Natural killer cell (primary cell): Measurements from ENCODE around the gene BRI3. TPM values are rescaled to one million over a fixed set of nuclear protein-coding genes. Genes with fewer than 3 reads are reported as not detected.

Experiments
- ATAC-seq, 3 donors: fragments of 150-1000 bp in 2 of 3; fragments of 200-7000 bp in 1 of 3; cut with Tn5 transposase; 1 replicate in 1 of 3; 2 replicates in 2 of 3; pipeline ENCODE4 v1.10.0; 2021; ENCODE audit warnings: mild to moderate bottlenecking in 2 of 3, moderate library complexity in 2 of 3
- DNase-seq, 2 donors: peaks; one replicate each; pipeline versions ENCODE4 v3.0.0 to v3.0.0-alpha.2; 2013 to 2021; ENCODE audit warnings: mixed read lengths in 1 of 2
- H3K27ac ChIP-seq: one replicate; pipeline ENCODE4 v1.5.1; 2013; ENCODE audit warnings: mild to moderate bottlenecking, low read length
- H3K27me3 ChIP-seq: one replicate; pipeline ENCODE4 v1.6.1; 2013; ENCODE audit warnings: low read length; ENCODE audit not compliant: control insufficient read depth, insufficient read depth
- H3K36me3 ChIP-seq: one replicate; pipeline ENCODE4 v1.6.1; 2013; ENCODE audit warnings: low read length; ENCODE audit not compliant: control insufficient read depth, insufficient read depth
- H3K4me1 ChIP-seq: one replicate; pipeline ENCODE4 v1.6.1; 2013; ENCODE audit warnings: low read length; ENCODE audit not compliant: control insufficient read depth, insufficient read depth
- H3K4me3 ChIP-seq: one replicate; pipeline ENCODE4 v1.5.1; 2013; ENCODE audit warnings: low read length
- H3K9me3 ChIP-seq: one replicate; pipeline ENCODE4 v1.6.1; 2013; ENCODE audit warnings: low read length; ENCODE audit not compliant: control insufficient read depth, insufficient read depth
- H3K27ac Mint-ChIP-seq, 2 donors: one replicate each; pipeline ENCODE4 v1.8.0; 2022; ENCODE audit warnings: mild to moderate bottlenecking in 2 of 2, mixed read lengths in 2 of 2, moderate library complexity in 1 of 2
- H3K27me3 Mint-ChIP-seq, 2 donors: one replicate each; pipeline ENCODE4 v1.8.0; 2022; ENCODE audit warnings: low read depth in 2 of 2, mixed read lengths in 2 of 2
- H3K36me3 Mint-ChIP-seq: one replicate; pipeline ENCODE4 v1.8.0; 2022; ENCODE audit warnings: mixed read lengths
- H3K4me1 Mint-ChIP-seq, 2 donors: one replicate each; pipeline ENCODE4 v1.8.0; 2022; ENCODE audit warnings: mixed read lengths in 2 of 2
- H3K4me3 Mint-ChIP-seq: one replicate; pipeline ENCODE4 v1.8.0; 2022; ENCODE audit warnings: mild to moderate bottlenecking, moderate library complexity, mixed read lengths
- H3K9me3 Mint-ChIP-seq, 2 donors: one replicate each; pipeline ENCODE4 v1.8.0; 2022; ENCODE audit warnings: mixed read lengths in 2 of 2
- CTCF ChIP-seq: fragments of 200-600 bp; IDR thresholded peaks from one replicate; pipeline ENCODE4 v1.8.0; 2022; ENCODE audit warnings: antibody characterized with exemption
- whole genome bisulfite sequencing: methylation state at CpG from one replicate; pipeline ENCODE4 v1.1.7; 2013; ENCODE audit warnings: missing lambda C conversion rate; ENCODE audit not compliant: insufficient coverage; 5-methylcytosine and 5-hydroxymethylcytosine counted together
- intact Hi-C: fragments of 100-400 bp; cut with micrococcal nuclease; formaldehyde crosslinking; loops from one replicate; pipeline ENCODE4 v1.14.2; 2022
- total RNA-seq, 4 donors: library from RNA; stranded (reverse); fragments of 120-200 nt in 1 of 4; gene quantifications; one replicate each; pipeline versions ENCODE4 v1.2.3 to v1.2.4, GENCODE V29; 2013 to 2022

The BRI3 gene
- total RNA-seq, 3 donors from 2014 or later (not counting 1 experiment from before 2014, with no cell fraction given) = 81.9 to 97.1 (median 90.0) TPM

DNA sequence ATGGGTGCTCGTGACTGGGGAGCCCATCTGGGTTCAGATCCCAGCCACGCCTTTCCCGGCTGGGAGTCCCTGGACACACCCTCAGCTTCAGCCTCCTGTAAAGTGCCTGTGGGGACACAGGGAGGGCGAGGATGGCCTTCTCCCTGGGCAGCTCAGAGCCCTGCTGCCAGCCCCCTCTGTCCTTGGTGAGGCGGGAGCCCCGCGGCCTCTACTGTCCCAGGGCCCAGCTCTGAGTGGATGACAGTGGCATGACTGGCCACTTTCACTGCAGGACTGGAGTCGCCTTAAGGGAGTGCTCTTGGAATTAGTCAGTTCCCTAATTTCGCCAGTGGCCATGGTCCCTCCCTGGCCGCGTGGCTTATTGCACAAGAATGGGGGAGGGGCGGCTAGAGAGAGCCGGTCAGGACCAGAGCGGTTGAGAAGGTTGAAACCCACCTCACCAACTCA lies 4.6 kb downstream of the BRI3 start:
- H3K4me1 Mint-ChIP-seq = peaks cover 22 to 38% of the 10 kb centered on the region in 2 donors
- no peak overlapping the region for H3K27ac Mint-ChIP-seq
- WGBS = 91% methylated on average over 10 of the region's 14 CpGs
- ATAC-seq (no peak), DNase-seq (no peak)
- Histone ChIP-seq H3K36me3 (no peaks in the 10 kb centered on the region), H3K9me3 (no peaks in the 10 kb centered on the region), H3K27ac (no peak overlapping the region), H3K4me3 (no peak overlapping the region), H3K4me1 (peaks cover 56% of the 10 kb centered on the region), H3K27me3 (no peaks in the 10 kb centered on the region)
- intact Hi-C loops = no loop called here
- H3K9me3 Mint-ChIP-seq = no peaks in the 10 kb centered on the region
- no peaks in the 10 kb centered on the region for H3K36me3 Mint-ChIP-seq
- no peak overlapping the region for H3K4me3 Mint-ChIP-seq
- no peaks in the 10 kb centered on the region for H3K27me3 Mint-ChIP-seq
- TF ChIP-seq CTCF = no peak

GRCh38 chr7:98286701-98287485 lies 5.4 kb downstream of the BRI3 start:
- Mint-ChIP-seq H3K27me3 (no peaks in the 10 kb centered on the region), H3K27ac (no peak overlapping the region), H3K36me3 (no peaks in the 10 kb centered on the region), H3K4me3 (no peak overlapping the region), H3K9me3 (no peaks in the 10 kb centered on the region), H3K4me1 (peaks cover 22 to 38% of the 10 kb centered on the region in 2 donors)
- no peak for ATAC-seq
- TF ChIP-seq CTCF = no peak
- no peak overlapping the region for H3K4me3 ChIP-seq
- peaks cover 56% of the 10 kb centered on the region for H3K4me1 ChIP-seq
- DNase-seq = no peak
- intact Hi-C loops = no loop called here
- WGBS = 94% methylated on average over 21 of the region's 21 CpGs
- H3K36me3 ChIP-seq = no peaks in the 10 kb centered on the region
- no peak overlapping the region for H3K27ac ChIP-seq
- H3K9me3 ChIP-seq = no peaks in the 10 kb centered on the region
- no peaks in the 10 kb centered on the region for H3K27me3 ChIP-seq

DNA sequence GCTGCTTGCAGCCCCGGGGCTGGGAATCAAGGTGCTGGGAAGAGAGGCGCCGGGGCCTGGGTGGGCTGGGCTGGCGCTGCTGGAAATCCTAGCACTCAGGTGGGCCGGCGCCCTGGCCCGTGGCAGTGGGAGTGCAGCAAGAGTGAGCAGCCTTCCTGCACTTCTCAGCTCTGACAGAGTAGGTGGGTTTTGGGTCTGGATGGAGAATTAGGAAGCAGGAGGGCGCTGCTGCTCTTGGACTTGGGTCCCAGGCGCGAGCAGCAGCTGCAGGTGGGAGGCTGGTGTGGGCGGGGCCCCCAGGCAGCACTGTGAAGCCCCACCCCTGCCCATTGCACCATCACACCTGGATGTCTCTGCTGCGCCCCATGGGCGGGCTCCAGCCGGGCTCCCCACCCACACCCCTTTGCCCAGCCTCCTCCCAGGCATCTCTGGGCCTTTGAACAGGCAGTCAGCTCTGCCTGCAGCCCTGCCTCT lies 6.0 kb downstream of the BRI3 start:
- no peaks in the 10 kb centered on the region for H3K27me3 ChIP-seq
- intact Hi-C loops = no loop called here
- H3K36me3 ChIP-seq = no peaks in the 10 kb centered on the region
- Mint-ChIP-seq H3K4me1 (peaks cover 19 to 31% of the 10 kb centered on the region in 2 donors), H3K27me3 (no peaks in the 10 kb centered on the region), H3K27ac (no peak overlapping the region), H3K36me3 (no peaks in the 10 kb centered on the region), H3K9me3 (no peaks in the 10 kb centered on the region), H3K4me3 (no peak overlapping the region)
- 94% methylated on average over 14 of the region's 14 CpGs for WGBS
- no peak for DNase-seq
- ATAC-seq = no peak
- peaks cover 50% of the 10 kb centered on the region for H3K4me1 ChIP-seq
- no peak overlapping the region for H3K27ac ChIP-seq
- no peaks in the 10 kb centered on the region for H3K9me3 ChIP-seq
- no peak overlapping the region for H3K4me3 ChIP-seq
- no peak for TF ChIP-seq CTCF
